WTC11 (cell line): Measurements from ENCODE around the gene IL6ST. TPM values are rescaled to one million over a fixed set of nuclear protein-coding genes. Genes with fewer than 3 reads are reported as not detected.

ENCODE experiments used
- ATAC-seq: fragments of 200-7000 bp; cut with Tn5 transposase; 2 replicates; pipeline ENCODE4 v1.10.0; 2021; ENCODE audit warnings: mild to moderate bottlenecking, moderate library complexity
- CTCF ChIA-PET: fragments of 300-600 bp; sonication (Branson Sonifier 250); formaldehyde crosslinking; loops from one replicate; lab custom pipeline; 2021; ENCODE audit warnings: antibody characterized with exemption; lab: Charles Lee
- POLR2A ChIA-PET: fragments of 350-600 bp; sonication (Branson Sonifier 250); formaldehyde crosslinking; loops from one replicate; lab custom pipeline; 2021; ENCODE audit warnings: antibody characterized with exemption; lab: Charles Lee
- DNase-seq: peaks from one replicate; pipeline ENCODE4 v3.0.0; 2021; ENCODE audit warnings: low spot score
- H3K27ac Mint-ChIP-seq: 2 replicates; pipeline ENCODE4 v1.8.0; 2021; ENCODE audit warnings: mixed read lengths
- H3K27me3 Mint-ChIP-seq: 2 replicates; pipeline ENCODE4 v1.8.0; 2021; ENCODE audit warnings: low read depth, mild to moderate bottlenecking, moderate library complexity, mixed read lengths
- H3K36me3 Mint-ChIP-seq: 2 replicates; pipeline ENCODE4 v1.8.0; 2021; ENCODE audit warnings: mixed read lengths
- H3K4me1 Mint-ChIP-seq: 2 replicates; pipeline ENCODE4 v1.8.0; 2022; ENCODE audit warnings: mixed read lengths
- H3K4me3 Mint-ChIP-seq: 2 replicates; pipeline ENCODE4 v1.8.0; 2021; ENCODE audit warnings: mild to moderate bottlenecking, moderate library complexity, mixed read lengths
- H3K9me3 Mint-ChIP-seq: 2 replicates; pipeline ENCODE4 v1.8.0; 2021; ENCODE audit warnings: mixed read lengths
- ELF4 ChIP-seq: sonication (generic); formaldehyde crosslinking; IDR thresholded peaks from 2 replicates; pipeline ENCODE4 v1.8.1; 2022; ENCODE audit warnings: low read depth, mild to moderate bottlenecking, moderate library complexity, missing genetic modification reagents
- EMX1 ChIP-seq: fragments of 250-450 bp; sonication (Bioruptor Pico); IDR thresholded peaks from 2 replicates; pipeline ENCODE4 v1.8.0; 2021; ENCODE audit warnings: mild to moderate bottlenecking
- IRF2 ChIP-seq: sonication (generic); formaldehyde crosslinking; IDR thresholded peaks from 2 replicates; pipeline ENCODE4 v1.8.0; 2022; ENCODE audit warnings: low read depth, missing genetic modification reagents, borderline replicate concordance
- MYBL2 ChIP-seq: sonication (generic); formaldehyde crosslinking; IDR thresholded peaks from 2 replicates; pipeline ENCODE4 v1.8.1; 2023; ENCODE audit warnings: mild to moderate bottlenecking, moderate library complexity, missing genetic modification reagents
- NFE2L1 ChIP-seq: sonication (generic); formaldehyde crosslinking; IDR thresholded peaks from 2 replicates; pipeline ENCODE4 v1.8.1; 2023; ENCODE audit warnings: missing genetic modification reagents
- NR3C1 ChIP-seq: sonication (generic); formaldehyde crosslinking; conservative IDR thresholded peaks from 2 replicates; pipeline ENCODE4 v1.8.1; 2023; ENCODE audit warnings: low read depth, mild to moderate bottlenecking, missing genetic modification reagents
- RELA ChIP-seq: sonication (generic); formaldehyde crosslinking; IDR thresholded peaks from 2 replicates; pipeline ENCODE4 v1.8.1; 2022; ENCODE audit warnings: missing genetic modification reagents, mild to moderate bottlenecking, borderline replicate concordance
- ZNF121 ChIP-seq: sonication (generic); formaldehyde crosslinking; IDR thresholded peaks from 2 replicates; pipeline ENCODE4 v1.8.0; 2023; ENCODE audit warnings: missing genetic modification reagents
- ZNF396 ChIP-seq: fragments of 250-450 bp; sonication (Bioruptor Pico); IDR thresholded peaks from 2 replicates; pipeline ENCODE4 v1.8.0; 2021; ENCODE audit warnings: mild to moderate bottlenecking, moderate library complexity, borderline replicate concordance
- ZNF671 ChIP-seq: fragments of 250-450 bp; sonication (Bioruptor Pico); IDR thresholded peaks from 2 replicates; pipeline ENCODE4 v1.8.0; 2021; ENCODE audit warnings: mild to moderate bottlenecking
- total RNA-seq: library from RNA; stranded (reverse); gene quantifications from 3 replicates; pipeline ENCODE4 v1.2.3, GENCODE V29; 2021
- TF ChIP-seq, protein P1 (sequence below): sonication (generic); formaldehyde crosslinking; IDR thresholded peaks from 2 replicates; pipeline ENCODE4 v1.8.1; 2022; ENCODE audit warnings: mild to moderate bottlenecking, missing genetic modification reagents, moderate library complexity, borderline replicate concordance
- TF ChIP-seq, protein P2 (sequence below): sonication (generic); formaldehyde crosslinking; IDR thresholded peaks from 2 replicates; pipeline ENCODE4 v1.8.0; 2022; ENCODE audit warnings: mild to moderate bottlenecking, missing genetic modification reagents
- TF ChIP-seq, protein P3 (sequence below): sonication (generic); formaldehyde crosslinking; IDR thresholded peaks from 2 replicates; pipeline ENCODE4 v1.8.1; 2023; ENCODE audit warnings: mild to moderate bottlenecking, moderate library complexity, missing genetic modification reagents
- TF ChIP-seq, protein P4 (sequence below): sonication (generic); formaldehyde crosslinking; IDR thresholded peaks from 2 replicates; pipeline ENCODE4 v1.8.0; 2023; ENCODE audit warnings: mild to moderate bottlenecking, missing genetic modification reagents
- TF ChIP-seq, protein P5 (sequence below): sonication (generic); formaldehyde crosslinking; IDR thresholded peaks from 2 replicates; pipeline ENCODE4 v1.8.0; 2023; ENCODE audit warnings: missing genetic modification reagents
- TF ChIP-seq, protein P6 (sequence below): sonication (generic); formaldehyde crosslinking; IDR thresholded peaks from 2 replicates; pipeline ENCODE4 v1.8.1; 2023; ENCODE audit warnings: mild to moderate bottlenecking, missing genetic modification reagents, moderate library complexity

IL6ST gene
- total RNA-seq, 1 experiment from 2014 or later = 8.4 TPM

DNA sequence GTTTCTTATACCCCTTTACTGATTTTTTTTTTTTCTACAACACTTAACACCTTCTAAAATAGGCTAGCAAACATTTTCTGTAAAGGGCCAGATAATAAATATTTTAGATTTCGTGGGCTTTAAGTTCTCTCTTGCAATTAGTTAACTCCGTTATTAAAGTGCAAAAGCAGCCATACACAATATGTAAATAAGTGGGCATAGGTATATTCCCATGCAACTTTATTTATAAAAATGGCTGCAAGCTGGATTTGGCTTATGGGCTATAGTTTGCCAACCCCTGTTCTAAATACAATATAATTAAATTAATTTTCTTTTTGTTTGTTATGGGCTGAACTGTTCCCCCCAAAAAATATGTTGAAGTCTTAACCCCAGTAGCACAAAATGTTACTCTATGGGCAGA, 10.8 kb downstream of the IL6ST start (continued):
- TF ChIP-seq, protein P1, sequence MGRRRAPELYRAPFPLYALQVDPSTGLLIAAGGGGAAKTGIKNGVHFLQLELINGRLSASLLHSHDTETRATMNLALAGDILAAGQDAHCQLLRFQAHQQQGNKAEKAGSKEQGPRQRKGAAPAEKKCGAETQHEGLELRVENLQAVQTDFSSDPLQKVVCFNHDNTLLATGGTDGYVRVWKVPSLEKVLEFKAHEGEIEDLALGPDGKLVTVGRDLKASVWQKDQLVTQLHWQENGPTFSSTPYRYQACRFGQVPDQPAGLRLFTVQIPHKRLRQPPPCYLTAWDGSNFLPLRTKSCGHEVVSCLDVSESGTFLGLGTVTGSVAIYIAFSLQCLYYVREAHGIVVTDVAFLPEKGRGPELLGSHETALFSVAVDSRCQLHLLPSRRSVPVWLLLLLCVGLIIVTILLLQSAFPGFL (CRISPR knock-in tag) = no peak
- TF ChIP-seq, protein P2, sequence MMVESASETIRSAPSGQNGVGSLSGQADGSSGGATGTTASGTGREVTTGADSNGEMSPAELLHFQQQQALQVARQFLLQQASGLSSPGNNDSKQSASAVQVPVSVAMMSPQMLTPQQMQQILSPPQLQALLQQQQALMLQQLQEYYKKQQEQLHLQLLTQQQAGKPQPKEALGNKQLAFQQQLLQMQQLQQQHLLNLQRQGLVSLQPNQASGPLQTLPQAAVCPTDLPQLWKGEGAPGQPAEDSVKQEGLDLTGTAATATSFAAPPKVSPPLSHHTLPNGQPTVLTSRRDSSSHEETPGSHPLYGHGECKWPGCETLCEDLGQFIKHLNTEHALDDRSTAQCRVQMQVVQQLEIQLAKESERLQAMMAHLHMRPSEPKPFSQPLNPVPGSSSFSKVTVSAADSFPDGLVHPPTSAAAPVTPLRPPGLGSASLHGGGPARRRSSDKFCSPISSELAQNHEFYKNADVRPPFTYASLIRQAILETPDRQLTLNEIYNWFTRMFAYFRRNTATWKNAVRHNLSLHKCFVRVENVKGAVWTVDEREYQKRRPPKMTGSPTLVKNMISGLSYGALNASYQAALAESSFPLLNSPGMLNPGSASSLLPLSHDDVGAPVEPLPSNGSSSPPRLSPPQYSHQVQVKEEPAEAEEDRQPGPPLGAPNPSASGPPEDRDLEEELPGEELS (CRISPR knock-in tag) = no peak
- TF ChIP-seq IRF2 (CRISPR knock-in tag) (no peak), EMX1 (no peak)

DNA sequence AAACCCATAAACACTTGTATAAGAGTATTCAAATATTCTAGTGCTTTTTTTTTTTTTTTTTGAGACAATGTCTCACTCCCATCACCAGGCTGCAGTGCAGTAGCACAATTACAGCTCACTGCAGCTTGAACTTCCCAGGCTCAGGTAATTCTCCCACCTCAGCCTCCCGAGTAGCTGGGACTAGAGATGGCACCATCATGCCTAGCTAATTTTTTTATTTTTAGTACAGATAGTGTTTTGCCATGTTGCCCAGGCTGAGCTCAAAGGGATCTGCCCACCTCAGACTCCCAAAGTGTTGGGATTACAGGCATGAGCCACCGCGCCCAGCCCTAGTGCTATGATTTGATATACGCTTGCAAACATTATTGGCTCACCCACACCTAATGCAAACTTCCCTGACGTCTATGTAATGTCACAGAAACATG, 11.8 kb downstream of the IL6ST start:
- Mint-ChIP-seq H3K36me3 (no peaks in the 10 kb centered on the region), H3K9me3 (no peaks in the 10 kb centered on the region), H3K4me1 (no peaks in the 10 kb centered on the region), H3K27me3 (no peaks in the 10 kb centered on the region), H3K4me3 (no peak overlapping the region), H3K27ac (no peak overlapping the region)
- no peak for TF ChIP-seq EMX1
- no peak for TF ChIP-seq ZNF396 (CRISPR knock-in tag)
- TF ChIP-seq, protein P3, sequence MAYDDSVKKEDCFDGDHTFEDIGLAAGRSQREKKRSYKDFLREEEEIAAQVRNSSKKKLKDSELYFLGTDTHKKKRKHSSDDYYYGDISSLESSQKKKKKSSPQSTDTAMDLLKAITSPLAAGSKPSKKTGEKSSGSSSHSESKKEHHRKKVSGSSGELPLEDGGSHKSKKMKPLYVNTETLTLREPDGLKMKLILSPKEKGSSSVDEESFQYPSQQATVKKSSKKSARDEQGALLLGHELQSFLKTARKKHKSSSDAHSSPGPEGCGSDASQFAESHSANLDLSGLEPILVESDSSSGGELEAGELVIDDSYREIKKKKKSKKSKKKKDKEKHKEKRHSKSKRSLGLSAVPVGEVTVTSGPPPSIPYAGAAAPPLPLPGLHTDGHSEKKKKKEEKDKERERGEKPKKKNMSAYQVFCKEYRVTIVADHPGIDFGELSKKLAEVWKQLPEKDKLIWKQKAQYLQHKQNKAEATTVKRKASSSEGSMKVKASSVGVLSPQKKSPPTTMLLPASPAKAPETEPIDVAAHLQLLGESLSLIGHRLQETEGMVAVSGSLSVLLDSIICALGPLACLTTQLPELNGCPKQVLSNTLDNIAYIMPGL (CRISPR knock-in tag) = no peak
- POLR2A ChIA-PET = no interaction called here
- DNase-seq = no peak
- CTCF ChIA-PET = interaction anchor here (0.6 to 1.3 kb wide), 5 partner anchors 12 to 218 kb away, joined by 3 to 7 read pairs (median 3); partner anchors contain the start of gene IL6ST
- ATAC-seq = no peak

DNA sequence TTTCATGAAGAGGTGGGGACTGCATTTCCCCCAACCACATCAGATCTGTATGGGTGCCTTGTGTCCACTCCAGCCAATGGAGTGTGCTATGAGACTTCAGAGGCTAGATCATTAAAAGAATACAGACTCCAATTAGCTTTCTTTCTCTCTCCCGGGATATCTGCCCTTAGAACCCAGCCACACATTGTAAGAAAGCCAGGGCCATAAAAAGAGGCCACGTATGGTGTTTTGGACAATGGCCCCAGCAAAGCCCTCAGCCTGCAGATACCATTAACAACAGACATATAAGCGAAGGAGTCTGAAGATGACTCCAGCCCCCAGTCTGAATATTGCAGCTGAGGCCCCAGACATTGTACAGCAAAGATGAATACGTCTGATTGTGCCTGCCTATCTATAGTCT, 21.5 kb downstream of the IL6ST start:
- no peaks in the 10 kb centered on the region for H3K4me1 Mint-ChIP-seq
- CTCF ChIA-PET = interaction anchor here (0.6 kb wide), 1 partner anchor 37 kb away, joined by 3 read pairs; no protein-coding TSS in a partner anchor
- ATAC-seq = no peak

More for the DNA sequence above, 21.5 kb downstream of the IL6ST start:
- peaks cover 3% of the 10 kb centered on the region; the same call in 1 of the 2 replicates for H3K36me3 Mint-ChIP-seq
- DNase-seq = no peak
- no peaks in the 10 kb centered on the region for H3K27me3 Mint-ChIP-seq
- no peak for TF ChIP-seq ZNF671
- TF ChIP-seq, protein P4, sequence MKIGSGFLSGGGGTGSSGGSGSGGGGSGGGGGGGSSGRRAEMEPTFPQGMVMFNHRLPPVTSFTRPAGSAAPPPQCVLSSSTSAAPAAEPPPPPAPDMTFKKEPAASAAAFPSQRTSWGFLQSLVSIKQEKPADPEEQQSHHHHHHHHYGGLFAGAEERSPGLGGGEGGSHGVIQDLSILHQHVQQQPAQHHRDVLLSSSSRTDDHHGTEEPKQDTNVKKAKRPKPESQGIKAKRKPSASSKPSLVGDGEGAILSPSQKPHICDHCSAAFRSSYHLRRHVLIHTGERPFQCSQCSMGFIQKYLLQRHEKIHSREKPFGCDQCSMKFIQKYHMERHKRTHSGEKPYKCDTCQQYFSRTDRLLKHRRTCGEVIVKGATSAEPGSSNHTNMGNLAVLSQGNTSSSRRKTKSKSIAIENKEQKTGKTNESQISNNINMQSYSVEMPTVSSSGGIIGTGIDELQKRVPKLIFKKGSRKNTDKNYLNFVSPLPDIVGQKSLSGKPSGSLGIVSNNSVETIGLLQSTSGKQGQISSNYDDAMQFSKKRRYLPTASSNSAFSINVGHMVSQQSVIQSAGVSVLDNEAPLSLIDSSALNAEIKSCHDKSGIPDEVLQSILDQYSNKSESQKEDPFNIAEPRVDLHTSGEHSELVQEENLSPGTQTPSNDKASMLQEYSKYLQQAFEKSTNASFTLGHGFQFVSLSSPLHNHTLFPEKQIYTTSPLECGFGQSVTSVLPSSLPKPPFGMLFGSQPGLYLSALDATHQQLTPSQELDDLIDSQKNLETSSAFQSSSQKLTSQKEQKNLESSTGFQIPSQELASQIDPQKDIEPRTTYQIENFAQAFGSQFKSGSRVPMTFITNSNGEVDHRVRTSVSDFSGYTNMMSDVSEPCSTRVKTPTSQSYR = no peak
- no peak for TF ChIP-seq NFE2L1 (CRISPR knock-in tag)
- TF ChIP-seq, protein P5, sequence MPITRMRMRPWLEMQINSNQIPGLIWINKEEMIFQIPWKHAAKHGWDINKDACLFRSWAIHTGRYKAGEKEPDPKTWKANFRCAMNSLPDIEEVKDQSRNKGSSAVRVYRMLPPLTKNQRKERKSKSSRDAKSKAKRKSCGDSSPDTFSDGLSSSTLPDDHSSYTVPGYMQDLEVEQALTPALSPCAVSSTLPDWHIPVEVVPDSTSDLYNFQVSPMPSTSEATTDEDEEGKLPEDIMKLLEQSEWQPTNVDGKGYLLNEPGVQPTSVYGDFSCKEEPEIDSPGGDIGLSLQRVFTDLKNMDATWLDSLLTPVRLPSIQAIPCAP (CRISPR knock-in tag) = no peak
- no peak for TF ChIP-seq ZNF121 (CRISPR knock-in tag)
- TF ChIP-seq NR3C1 (CRISPR knock-in tag) = no peak
- TF ChIP-seq RELA (CRISPR knock-in tag) = no peak
- TF ChIP-seq, protein P6, sequence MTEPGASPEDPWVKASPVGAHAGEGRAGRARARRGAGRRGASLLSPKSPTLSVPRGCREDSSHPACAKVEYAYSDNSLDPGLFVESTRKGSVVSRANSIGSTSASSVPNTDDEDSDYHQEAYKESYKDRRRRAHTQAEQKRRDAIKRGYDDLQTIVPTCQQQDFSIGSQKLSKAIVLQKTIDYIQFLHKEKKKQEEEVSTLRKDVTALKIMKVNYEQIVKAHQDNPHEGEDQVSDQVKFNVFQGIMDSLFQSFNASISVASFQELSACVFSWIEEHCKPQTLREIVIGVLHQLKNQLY (CRISPR knock-in tag) = no peak
- no peak for TF ChIP-seq ELF4 (CRISPR knock-in tag)
- no peak for TF ChIP-seq EMX1
- TF ChIP-seq MYBL2 (CRISPR knock-in tag) = no peak
- no peak overlapping the region for H3K4me3 Mint-ChIP-seq
- H3K9me3 Mint-ChIP-seq = no peaks in the 10 kb centered on the region
- POLR2A ChIA-PET = no interaction called here
- no peak overlapping the region for H3K27ac Mint-ChIP-seq
